Measurements from ENCODE around the gene CELSR3. TPM values are rescaled to one million over a fixed set of nuclear protein-coding genes. Genes with fewer than 3 reads are reported as not detected.

CELSR3 gene
- total RNA-seq, 2 experiments from 2014 or later: 4.9 to 5.0 TPM

DNA sequence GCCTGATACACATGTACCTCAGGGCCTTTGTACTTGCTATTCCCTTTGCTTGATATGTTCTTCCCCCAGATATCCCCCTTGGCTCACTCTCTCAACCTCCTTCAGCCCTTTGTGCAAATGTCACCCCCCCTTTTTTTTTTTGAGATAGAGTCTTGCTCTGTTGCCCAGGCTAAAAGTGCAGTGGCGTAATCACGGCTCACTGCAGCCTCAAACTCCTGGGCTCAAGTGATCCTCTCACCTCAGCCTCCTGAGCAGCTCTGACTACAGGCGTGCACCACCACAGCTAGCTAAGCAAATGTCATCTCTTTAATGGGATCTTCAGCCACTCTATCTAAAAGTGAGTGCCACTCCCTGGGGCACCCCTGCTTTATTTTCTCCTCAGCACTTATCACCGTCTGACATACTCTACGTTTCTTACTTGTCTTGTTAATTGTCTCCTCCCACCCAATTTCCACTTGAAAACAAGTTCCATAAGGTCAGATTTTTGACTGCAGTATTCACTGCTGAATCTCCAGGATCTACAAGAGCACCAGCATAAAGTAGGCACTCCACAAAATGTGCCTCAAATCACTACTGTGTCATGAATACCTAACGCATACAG, 39.7 kb upstream of the CELSR3 start:
- Histone ChIP-seq H3K9me3 (ENCODE audit: control insufficient read depth in 1 of 2, insufficient read depth in 1 of 2, low read length in 2 of 2) (no peaks in the 10 kb centered on the region), H3K27ac (ENCODE audit: low read depth in 1 of 2, low read length in 2 of 2) (no peak overlapping the region), H3K4me1 (ENCODE audit: insufficient read depth, low read length) (peaks cover 38% of the 10 kb centered on the region), H3K4me3 (ENCODE audit: low read length) (no peak overlapping the region), H3K36me3 (ENCODE audit: insufficient read depth, low read length) (peaks cover 46% of the 10 kb centered on the region), H3K27me3 (ENCODE audit: control insufficient read depth in 1 of 2, insufficient read depth in 2 of 2, low read length in 2 of 2) (no peaks in the 10 kb centered on the region)
- intact Hi-C loops (cut with DNase I, micrococcal nuclease): no loop called here
- no peak overlapping the region for H3K4me3 Mint-ChIP-seq
- peaks cover 60% of the 10 kb centered on the region for H3K36me3 Mint-ChIP-seq (ENCODE audit: low read depth)
- H3K27me3 Mint-ChIP-seq: no peaks in the 10 kb centered on the region
- no peak for ATAC-seq (ENCODE audit: poor library complexity)
- H3K4me1 Mint-ChIP-seq (ENCODE audit: low read depth): peaks cover 40% of the 10 kb centered on the region
- CTCF ChIA-PET: interaction anchor here (1.3 kb wide), 1 partner anchor 16 kb away, joined by 4 read pairs; no protein-coding TSS in a partner anchor
- no peaks in the 10 kb centered on the region for H3K9me3 Mint-ChIP-seq
- H3K27ac Mint-ChIP-seq: no peak overlapping the region
- TF ChIP-seq, protein P1, sequence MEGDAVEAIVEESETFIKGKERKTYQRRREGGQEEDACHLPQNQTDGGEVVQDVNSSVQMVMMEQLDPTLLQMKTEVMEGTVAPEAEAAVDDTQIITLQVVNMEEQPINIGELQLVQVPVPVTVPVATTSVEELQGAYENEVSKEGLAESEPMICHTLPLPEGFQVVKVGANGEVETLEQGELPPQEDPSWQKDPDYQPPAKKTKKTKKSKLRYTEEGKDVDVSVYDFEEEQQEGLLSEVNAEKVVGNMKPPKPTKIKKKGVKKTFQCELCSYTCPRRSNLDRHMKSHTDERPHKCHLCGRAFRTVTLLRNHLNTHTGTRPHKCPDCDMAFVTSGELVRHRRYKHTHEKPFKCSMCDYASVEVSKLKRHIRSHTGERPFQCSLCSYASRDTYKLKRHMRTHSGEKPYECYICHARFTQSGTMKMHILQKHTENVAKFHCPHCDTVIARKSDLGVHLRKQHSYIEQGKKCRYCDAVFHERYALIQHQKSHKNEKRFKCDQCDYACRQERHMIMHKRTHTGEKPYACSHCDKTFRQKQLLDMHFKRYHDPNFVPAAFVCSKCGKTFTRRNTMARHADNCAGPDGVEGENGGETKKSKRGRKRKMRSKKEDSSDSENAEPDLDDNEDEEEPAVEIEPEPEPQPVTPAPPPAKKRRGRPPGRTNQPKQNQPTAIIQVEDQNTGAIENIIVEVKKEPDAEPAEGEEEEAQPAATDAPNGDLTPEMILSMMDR (IDR thresholded peaks at IDR 0.05): no peak
- POLR2A ChIA-PET: no interaction called here
- no peak for DNase-seq

GRCh38 chr3:48700731-48701405, 38.2 kb upstream of the CELSR3 start:
- intact Hi-C loops (cut with DNase I, micrococcal nuclease): no loop called here
- Histone ChIP-seq H3K36me3 (ENCODE audit: insufficient read depth, low read length) (peaks cover 40% of the 10 kb centered on the region), H3K4me3 (ENCODE audit: low read length) (no peak overlapping the region), H3K4me1 (ENCODE audit: insufficient read depth, low read length) (peaks cover 29% of the 10 kb centered on the region), H3K9me3 (ENCODE audit: control insufficient read depth in 1 of 2, insufficient read depth in 1 of 2, low read length in 2 of 2) (no peaks in the 10 kb centered on the region), H3K27ac (ENCODE audit: low read depth in 1 of 2, low read length in 2 of 2) (no peak overlapping the region), H3K27me3 (ENCODE audit: control insufficient read depth in 1 of 2, insufficient read depth in 2 of 2, low read length in 2 of 2) (no peaks in the 10 kb centered on the region)
- ATAC-seq (ENCODE audit: poor library complexity): no peak
- H3K4me1 Mint-ChIP-seq (ENCODE audit: low read depth): peaks cover 37% of the 10 kb centered on the region
- TF ChIP-seq, protein P1 (IDR thresholded peaks at IDR 0.05): no peak
- peaks cover 54% of the 10 kb centered on the region for H3K36me3 Mint-ChIP-seq (ENCODE audit: low read depth)
- H3K27me3 Mint-ChIP-seq: no peaks in the 10 kb centered on the region
- CTCF ChIA-PET: interaction anchor here (1.3 kb wide), 1 partner anchor 15 kb away, joined by 4 read pairs; no protein-coding TSS in a partner anchor
- DNase-seq: no peak
- H3K27ac Mint-ChIP-seq: no peak overlapping the region
- POLR2A ChIA-PET: no interaction called here
- no peaks in the 10 kb centered on the region for H3K9me3 Mint-ChIP-seq
- H3K4me3 Mint-ChIP-seq: no peak overlapping the region

DNA sequence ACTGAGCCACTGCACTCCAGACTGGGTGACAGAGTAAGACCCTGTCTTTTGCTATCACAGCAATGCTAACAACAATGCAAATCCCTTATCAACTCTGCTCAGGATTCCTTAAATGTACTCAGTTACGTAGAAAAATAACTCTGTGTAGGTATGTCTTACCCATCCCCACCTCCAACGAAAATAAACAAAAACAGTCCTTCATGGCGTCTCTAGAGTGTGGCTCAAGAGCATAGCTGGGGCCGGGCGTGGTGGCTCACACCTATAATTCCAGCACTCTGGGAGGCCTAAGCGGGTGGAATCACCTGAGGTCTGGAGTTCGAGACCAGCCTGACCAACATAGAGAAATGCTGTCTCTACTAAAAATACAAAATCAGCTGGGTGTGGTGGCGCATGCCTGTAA, 36.2 kb upstream of the CELSR3 start:
- intact Hi-C loops (cut with DNase I, micrococcal nuclease): no loop called here

More for the DNA sequence above, 36.2 kb upstream of the CELSR3 start:
- POLR2A ChIA-PET: interaction anchor here (1.2 kb wide), 1 partner anchor 19 kb away, joined by 3 read pairs; no protein-coding TSS in a partner anchor
- CTCF ChIA-PET: no interaction called here
- TF ChIP-seq, protein P1 (IDR thresholded peaks at IDR 0.05): no peak
- no peak overlapping the region for H3K4me3 ChIP-seq (ENCODE audit: low read length)
- peaks cover 50% of the 10 kb centered on the region for H3K36me3 ChIP-seq (ENCODE audit: insufficient read depth, low read length)
- H3K4me1 Mint-ChIP-seq (ENCODE audit: low read depth): peaks cover 36% of the 10 kb centered on the region
- DNase-seq (no peak), ATAC-seq (ENCODE audit: poor library complexity) (no peak)
- H3K27ac ChIP-seq (ENCODE audit: low read depth in 1 of 2, low read length in 2 of 2): no peak overlapping the region
- no peaks in the 10 kb centered on the region for H3K27me3 ChIP-seq (ENCODE audit: control insufficient read depth in 1 of 2, insufficient read depth in 2 of 2, low read length in 2 of 2)
- no peaks in the 10 kb centered on the region for H3K9me3 ChIP-seq (ENCODE audit: control insufficient read depth in 1 of 2, insufficient read depth in 1 of 2, low read length in 2 of 2)
- no peaks in the 10 kb centered on the region for H3K27me3 Mint-ChIP-seq
- no peaks in the 10 kb centered on the region for H3K9me3 Mint-ChIP-seq
- H3K27ac Mint-ChIP-seq: no peak overlapping the region
- no peak overlapping the region for H3K4me3 Mint-ChIP-seq
- H3K36me3 Mint-ChIP-seq (ENCODE audit: low read depth): peaks cover 61% of the 10 kb centered on the region
- H3K4me1 ChIP-seq (ENCODE audit: insufficient read depth, low read length): peaks cover 23% of the 10 kb centered on the region
